HepG2 (cell line): ENCODE results near the gene PHEX. TPM values are rescaled to one million over a fixed set of nuclear protein-coding genes. Genes with fewer than 3 reads are reported as not detected.

Experiments
- ATAC-seq: fragments of 200-7000 bp; cut with Tn5 transposase; 3 replicates; pipeline ENCODE4 v1.9.1; 2020; ENCODE audit warnings: mild to moderate bottlenecking, moderate library complexity
- BruUV-seq: library from RNA; stranded (reverse); fragments of 400-500 nt; replicated peaks from 2 replicates; lab custom pipeline; 2021; lab: Mats Ljungman, UMichigan
- CTCF ChIA-PET: fragments of 300-600 bp; formaldehyde crosslinking; extraction: SDS; loops from one replicate; lab custom pipeline; 2021; ENCODE audit warnings: low total read pairs, inconsistent platforms, low intra/inter-chr PET ratio; lab: Yijun Ruan, JAX
- POLR2A ChIA-PET: fragments of 350-600 bp; sonication (Branson Sonifier 250); formaldehyde crosslinking; loops from one replicate; lab custom pipeline; 2020; ENCODE audit warnings: antibody characterized with exemption, inconsistent platforms; lab: Yijun Ruan, JAX
- DNase-seq: peaks from one replicate; pipeline ENCODE4 v3.0.0-alpha.2; 2015; ENCODE audit warnings: low spot score
- FAIRE-seq: peaks from 3 replicates; lab custom pipeline; 2011; peaks lifted over from hg19 to GRCh38; lab: Jason Lieb, UNC
- H2AFZ ChIP-seq: one replicate; pipeline ENCODE4 v1.6.1; 2011; ENCODE audit warnings: low read length, inconsistent platforms
- H3K27ac ChIP-seq: fragments of 300-600 bp; 3 replicates; pipeline ENCODE4 v1.8.0; 2011; ENCODE audit warnings: mixed run types, mild to moderate bottlenecking, mixed read lengths, low read length, inconsistent platforms; ENCODE audit not compliant: insufficient read depth; ENCODE audit errors: extremely low read length
- H3K27me3 ChIP-seq, 2 experiments: fragments of 200-600 bp in 1 of 2; 2 replicates in 1 of 2; 3 replicates in 1 of 2; pipeline versions ENCODE4 v1.6.0 to v1.8.0; 2011; ENCODE audit warnings: low read length in 2 of 2, mild to moderate bottlenecking in 2 of 2, moderate library complexity in 2 of 2, inconsistent platforms in 1 of 2; ENCODE audit not compliant: insufficient read depth in 2 of 2, control insufficient read depth in 1 of 2
- H3K36me3 ChIP-seq, 2 experiments: fragments of 200-600 bp in 1 of 2; replicated peaks in 1 of 2; 2 replicates in 1 of 2; 3 replicates in 1 of 2; pipeline versions ENCODE4 v1.5.1 to v1.8.0; 2011; ENCODE audit warnings: low read length in 2 of 2, inconsistent platforms in 1 of 2; ENCODE audit not compliant: insufficient read depth in 2 of 2, control insufficient read depth in 1 of 2
- H3K4me1 ChIP-seq: 2 replicates; pipeline ENCODE4 v1.5.1; 2012; ENCODE audit warnings: low read length, inconsistent platforms; ENCODE audit not compliant: insufficient read depth
- H3K4me2 ChIP-seq: 2 replicates; pipeline ENCODE4 v1.6.0; 2011; ENCODE audit warnings: low read depth, low read length, inconsistent platforms
- H3K4me3 ChIP-seq, 3 experiments: fragments of 200-600 bp in 1 of 3; sonication (generic), shearing (Covaris generic) in 1 of 3; replicated peaks in 1 of 3; 2 replicates each; pipeline ENCODE4 v1.5.1; 2011 to 2016; ENCODE audit warnings: low read length in 3 of 3, inconsistent platforms in 2 of 3, low read depth in 2 of 3, mild to moderate bottlenecking in 2 of 3, control low read depth in 1 of 3, mixed read lengths in 1 of 3; ENCODE audit not compliant: insufficient read depth in 1 of 3
- H3K79me2 ChIP-seq: one replicate; pipeline ENCODE4 v1.6.1; 2011; ENCODE audit warnings: low read length, inconsistent platforms; ENCODE audit not compliant: insufficient read depth
- H3K9ac ChIP-seq: 2 replicates; pipeline ENCODE4 v1.6.0; 2011; ENCODE audit warnings: mild to moderate bottlenecking, low read depth, low read length, inconsistent platforms; ENCODE audit not compliant: insufficient read depth
- H3K9me3 ChIP-seq: 2 replicates; pipeline ENCODE4 v1.5.1; 2012; ENCODE audit warnings: mild to moderate bottlenecking, low read length
- H4K20me1 ChIP-seq: 2 replicates; pipeline ENCODE4 v1.6.0; 2011; ENCODE audit warnings: inconsistent platforms, mild to moderate bottlenecking, low read length, moderate library complexity; ENCODE audit not compliant: insufficient read depth
- CTCF ChIP-seq: sonication (generic); formaldehyde crosslinking; IDR thresholded peaks from 2 replicates; pipeline ENCODE4 v1.5.0; 2020; ENCODE audit warnings: mild to moderate bottlenecking, missing genetic modification reagents, moderate library complexity
- E2F1 ChIP-seq: sonication (generic); formaldehyde crosslinking; IDR thresholded peaks from 2 replicates; pipeline ENCODE4 v1.5.0; 2020; ENCODE audit warnings: missing genetic modification reagents
- ETV5 ChIP-seq: IDR thresholded peaks from 2 replicates; pipeline ENCODE4 v1.6.1; 2018; ENCODE audit warnings: missing biosample characterization, missing genetic modification reagents, inconsistent platforms, borderline replicate concordance
- GABPA ChIP-seq, 2 experiments: IDR thresholded peaks; 2 replicates each; pipeline ENCODE4 v1.6.1; 2011 to 2016; ENCODE audit warnings: low read depth in 2 of 2, low read length in 1 of 2, missing biosample characterization in 1 of 2, missing genetic modification characterization in 1 of 2
- GABPB1 ChIP-seq: IDR thresholded peaks from 2 replicates; pipeline ENCODE4 v1.6.1; 2016; ENCODE audit warnings: mild to moderate bottlenecking, missing genetic modification reagents, moderate library complexity, missing compliant biosample characterization
- GZF1 ChIP-seq: sonication (generic); formaldehyde crosslinking; IDR thresholded peaks from 2 replicates; pipeline ENCODE4 v1.5.1; 2020; ENCODE audit warnings: mild to moderate bottlenecking, missing genetic modification reagents
- KAT8 ChIP-seq: IDR thresholded peaks from 2 replicates; pipeline ENCODE4 v1.6.1; 2016; ENCODE audit warnings: missing genetic modification reagents, missing compliant biosample characterization
- KDM5B ChIP-seq: sonication (generic); formaldehyde crosslinking; IDR thresholded peaks from 2 replicates; pipeline ENCODE4 v1.4.0; 2020; ENCODE audit warnings: missing genetic modification reagents, mild to moderate bottlenecking, borderline replicate concordance
- MED13 ChIP-seq: sonication (generic); formaldehyde crosslinking; IDR thresholded peaks from 2 replicates; pipeline ENCODE4 v1.5.0; 2020; ENCODE audit warnings: missing genetic modification reagents
- NFIB ChIP-seq: sonication (generic); formaldehyde crosslinking; IDR thresholded peaks from 2 replicates; pipeline ENCODE4 v1.9.0; 2021; ENCODE audit warnings: missing genetic modification reagents, mild to moderate bottlenecking, borderline replicate concordance
- RAD21 ChIP-seq: fragments of 450-650 bp; formaldehyde crosslinking; IDR thresholded peaks from 2 replicates; pipeline ENCODE4 v1.5.0; 2020; ENCODE audit warnings: mild to moderate bottlenecking
- RORA ChIP-seq: sonication (generic); formaldehyde crosslinking; IDR thresholded peaks from 2 replicates; pipeline ENCODE4 v1.5.0; 2020; ENCODE audit warnings: mild to moderate bottlenecking, missing genetic modification reagents, moderate library complexity
- SMC3 ChIP-seq: IDR thresholded peaks from 2 replicates; pipeline ENCODE4 v1.6.1; 2011; ENCODE audit warnings: low read length, improper control_type of control experiment
- STAG1 ChIP-seq: sonication (generic); formaldehyde crosslinking; IDR thresholded peaks from 2 replicates; pipeline ENCODE4 v1.4.0; 2020; ENCODE audit warnings: missing genetic modification reagents
- TFAP4 ChIP-seq: sonication (generic); IDR thresholded peaks from 2 replicates; pipeline ENCODE4 v1.6.1; 2016; ENCODE audit warnings: low read depth, borderline replicate concordance
- YY1 ChIP-seq: IDR thresholded peaks from 2 replicates; pipeline ENCODE4 v1.6.1; 2011; ENCODE audit warnings: low read length, low read depth, moderate library complexity, mild to moderate bottlenecking; ENCODE audit not compliant: insufficient read depth, insufficient replicate concordance
- ZNF468 ChIP-seq: sonication (generic); formaldehyde crosslinking; IDR thresholded peaks from 2 replicates; pipeline ENCODE4 v1.8.0; 2022; ENCODE audit warnings: mild to moderate bottlenecking, moderate library complexity, missing genetic modification reagents
- ZNF546 ChIP-seq: sonication (generic); formaldehyde crosslinking; conservative IDR thresholded peaks from 2 replicates; pipeline ENCODE4 v1.8.1; 2023; ENCODE audit warnings: mild to moderate bottlenecking, missing genetic modification reagents
- ZNF569 ChIP-seq: sonication (generic); formaldehyde crosslinking; IDR thresholded peaks from 2 replicates; pipeline ENCODE4 v1.5.0; 2020; ENCODE audit warnings: mild to moderate bottlenecking, missing genetic modification reagents, moderate library complexity, borderline replicate concordance
- ZNF589 ChIP-seq: sonication (generic); formaldehyde crosslinking; conservative IDR thresholded peaks from 2 replicates; pipeline ENCODE4 v1.8.0; 2022; ENCODE audit warnings: mild to moderate bottlenecking, moderate library complexity, missing genetic modification reagents
- ZNF788 ChIP-seq: sonication (generic); formaldehyde crosslinking; IDR thresholded peaks from 2 replicates; pipeline ENCODE4 v1.5.0; 2020; ENCODE audit warnings: mild to moderate bottlenecking, missing genetic modification reagents, borderline replicate concordance
- WGBS: methylation state at CpG from one replicate; pipeline ENCODE4 v1.1.6; 2017; ENCODE audit warnings: low lambda C conversion rate; 5-methylcytosine and 5-hydroxymethylcytosine counted together
- in situ Hi-C: cut with HindIII; loops from 2 replicates; pipeline ENCODE4 v1.10.0; 2017; ENCODE audit warnings: low pct_unique_long_range_greater_than_20kb; ENCODE audit not compliant: extremely low pct_ligation_motif_present
- intact Hi-C: fragments of 100-400 bp; cut with micrococcal nuclease; formaldehyde crosslinking; loops from one replicate; pipeline ENCODE4 v1.10.0; 2022; ENCODE audit not compliant: unreplicated experiment
- polyA plus RNA-seq, 8 experiments: library from polyadenylated mRNA; depleted of rRNA in 3 of 8; stranded (reverse) in 7 of 8; unstranded in 1 of 8; fragments of >200 nt; fragmentation: Illumina TruSeq in 4 of 8; extraction: Trizol in 4 of 8; gene quantifications; 2 replicates each; pipeline versions ENCODE4 v1.2.1 to v1.2.3, GENCODE V29; 2011 to 2016; ENCODE audit warnings: low read depth in 4 of 8, missing spikeins in 1 of 8, mixed read lengths in 1 of 8; ENCODE audit not compliant: insufficient read depth in 1 of 8
- total RNA-seq, 5 experiments: library from RNA; depleted of rRNA; stranded (reverse); fragments of >200 nt; fragmentation: Illumina TruSeq; extraction: Trizol; gene quantifications; 2 replicates each; pipeline ENCODE4 v1.2.3, GENCODE V29; 2016; ENCODE audit warnings: low read depth in 1 of 5

Gene PHEX
- total and polyA plus RNA-seq, 2 of the 13 experiments (the other 11 are each of a cell fraction or from before 2014, with no cell fraction given) = 0.01 to 0.27 TPM

GRCh38 chrX:22192419-22193060 lies 160.4 kb downstream of the PHEX start:
- H3K36me3 ChIP-seq = no peaks in the 10 kb centered on the region
- no peaks in the 10 kb centered on the region for H4K20me1 ChIP-seq
- ATAC-seq = peak; percentile 98
- peak; percentile 47 for FAIRE-seq
- 29% methylated on average over 12 of the region's 13 CpGs for WGBS
- H3K27ac ChIP-seq = no peak overlapping the region
- DNase-seq = peak; percentile 38
- in situ Hi-C loops = loop anchor here (25.0 kb wide), 1 partner anchor 205 kb away; no protein-coding TSS in a partner anchor
- H3K79me2 ChIP-seq = no peaks in the 10 kb centered on the region
- peak overlapping the region; percentile 45; the same call in 1 of the 2 replicates for H3K4me2 ChIP-seq
- H3K9me3 ChIP-seq = no peaks in the 10 kb centered on the region
- BruUV-seq = no TSS peak
- H3K9ac ChIP-seq = no peak overlapping the region
- TF ChIP-seq TFAP4 = peak; percentile 73; the same call in 1 of the 2 replicates
- no peak for TF ChIP-seq KDM5B (CRISPR knock-in tag)
- no peak for TF ChIP-seq E2F1
- peak; percentile 60 for TF ChIP-seq STAG1 (CRISPR knock-in tag)
- TF ChIP-seq KAT8 = 0 out of 2 replicates have a peak, but pooled peaks have one; percentile 25
- TF ChIP-seq ZNF589 (CRISPR knock-in tag) = no peak
- no peak for TF ChIP-seq RORA (CRISPR knock-in tag)
- no peak for TF ChIP-seq ZNF468
- TF ChIP-seq ZNF788 (CRISPR knock-in tag) = no peak
- TF ChIP-seq MED13 (CRISPR knock-in tag) = no peak
- TF ChIP-seq ZNF546 (CRISPR knock-in tag) = no peak
- peak; percentile 77 for TF ChIP-seq CTCF (CRISPR knock-in tag)
- peak; percentile 66 for TF ChIP-seq SMC3
- TF ChIP-seq GZF1 = no peak
- no peak for TF ChIP-seq NFIB
- TF ChIP-seq GABPA (IDR thresholded peaks at IDR 0.05; ENCODE audit: low read depth, low read length) = no peak
- TF ChIP-seq GABPA (CRISPR knock-in tag; IDR thresholded peaks at IDR 0.05; ENCODE audit: low read depth) = 0 out of 2 replicates have a peak, but pooled peaks have one; percentile 29
- TF ChIP-seq GABPB1 (CRISPR knock-in tag) = 0 out of 2 replicates have a peak, but pooled peaks have one; percentile 22
- TF ChIP-seq RAD21 (CRISPR knock-in tag) = peak; percentile 54; the same call in 1 of the 2 replicates
- peak; percentile 12; the same call in 1 of the 2 replicates for TF ChIP-seq ETV5 (CRISPR knock-in tag)
- no peak for TF ChIP-seq YY1
- no peak for TF ChIP-seq ZNF569 (CRISPR knock-in tag)
- TF ChIP-seq, all 625 proteins: peak for 9
- H3K27me3 ChIP-seq = no peaks in the 10 kb centered on the region
- intact Hi-C loops = loop anchor here (1.0 kb wide), 3 partner anchors 56 to 207 kb away; no protein-coding TSS in a partner anchor
- H2AFZ ChIP-seq = no peak overlapping the region
- ChIA-PET CTCF (interaction anchor here (0.9 to 1.9 kb wide), 3 partner anchors 57 to 207 kb away, joined by 3 to 17 read pairs (median 5); no protein-coding TSS in a partner anchor), POLR2A (no interaction called here)
- H3K4me3 ChIP-seq = no peak overlapping the region
- H3K4me1 ChIP-seq = no peaks in the 10 kb centered on the region
